GM18867 (cell line): ENCODE measurements around the gene GP9.
"Not testable (repeated sequence)": the region's sequence is repeated elsewhere in the genome, so short reads cannot be mapped to it uniquely, and the experiment has no call there.

Experiments
- ATAC-seq: cut with Tn5 transposase; IDR thresholded peaks from one replicate; pipeline ENCODE4 v1.9.1; 2021; ENCODE audit warnings: mild to moderate bottlenecking, moderate library complexity; ENCODE audit not compliant: unreplicated experiment

Gene GP9

GRCh38 chr3:129047553-129047839 is 13.1 kb upstream of the GP9 start:
- ATAC-seq = no peak

GRCh38 chr3:129050556-129051295 is 9.9 kb upstream of the GP9 start:
- no peak for ATAC-seq

GRCh38 chr3:129051871-129052340 is 8.7 kb upstream of the GP9 start:
- no peak for ATAC-seq

- no peak for ATAC-seq
Measured at GRCh38 chr3:129052675-129053074, 7.9 kb upstream of the GP9 start.

- no peak for ATAC-seq
Measured at GRCh38 chr3:129054605-129055104, 5.9 kb upstream of the GP9 start.

GRCh38 chr3:129056451-129057173 is 4.0 kb upstream of the GP9 start:
- ATAC-seq = no peak

- ATAC-seq = no peak
Measured at GRCh38 chr3:129057249-129057648, 3.3 kb upstream of the GP9 start.

GRCh38 chr3:129058441-129059200 is 2.0 kb upstream of the GP9 start:
- ATAC-seq = peak; percentile 91

GRCh38 chr3:129059311-129059958 is 1.1 kb upstream of the GP9 start:
- ATAC-seq = no peak

GRCh38 chr3:129061023-129061887 is 676 bp downstream of the GP9 start:
- ATAC-seq = no peak

- ATAC-seq = no peak
Measured at GRCh38 chr3:129061888-129062834, 1.6 kb downstream of the GP9 start.

GRCh38 chr3:129063091-129063640 is 2.6 kb downstream of the GP9 start:
- no peak for ATAC-seq

GRCh38 chr3:129063841-129064482 is 3.4 kb downstream of the GP9 start:
- no peak for ATAC-seq

GRCh38 chr3:129065016-129065719 is 4.6 kb downstream of the GP9 start:
- no peak for ATAC-seq

- ATAC-seq = no peak
Measured at GRCh38 chr3:129065720-129066073, 5.1 kb downstream of the GP9 start.

- not testable (repeated sequence) for ATAC-seq
Measured at GRCh38 chr3:129067719-129068118, 7.1 kb downstream of the GP9 start.

- no peak for ATAC-seq
Measured at GRCh38 chr3:129068291-129068886, 7.8 kb downstream of the GP9 start.
